HCT116 (cell line): ENCODE data around the gene IRF9. TPM values are rescaled to one million over a fixed set of nuclear protein-coding genes. Genes with fewer than 3 reads are reported as not detected.

ENCODE experiments used
- ATAC-seq: fragments of 200-7000 bp; cut with Tn5 transposase; 2 replicates; pipeline ENCODE4 v1.9.1; 2020; ENCODE audit warnings: mild to moderate bottlenecking, moderate library complexity
- BruUV-seq: library from RNA; stranded (reverse); fragments of 400-500 nt; replicated peaks from 2 replicates; lab custom pipeline; 2021; lab: Mats Ljungman, UMichigan
- CTCF ChIA-PET: fragments of 300-600 bp; sonication (Branson Sonifier 250); formaldehyde crosslinking; loops from one replicate; lab custom pipeline; 2021; ENCODE audit warnings: antibody characterized with exemption; lab: Charles Lee
- POLR2A ChIA-PET: fragments of 300-600, 350-600 bp; sonication (Branson Sonifier 250); formaldehyde crosslinking; loops from one replicate; lab custom pipeline; 2021; ENCODE audit warnings: antibody characterized with exemption; lab: Charles Lee
- RAD21 ChIA-PET, 2 experiments: fragments of 300-600 bp; sonication (Branson Sonifier 250); formaldehyde crosslinking; loops; one replicate each; lab custom pipeline; 2023; ENCODE audit warnings: low total read pairs in 2 of 2; ENCODE audit not compliant: uncharacterized antibody in 2 of 2, unreplicated experiment in 2 of 2, low non-redundant PET in 1 of 2; lab: Charles Lee
- DNase-seq: peaks from one replicate; pipeline ENCODE4 v3.0.0-alpha.2; 2010; ENCODE audit warnings: low read depth, low spot score
- H2AFZ ChIP-seq: fragments of 200-600 bp; shearing (Covaris generic), sonication (generic); 2 replicates; pipeline ENCODE4 v1.6.1; 2017; ENCODE audit warnings: low read depth, mixed run types, mixed read lengths, antibody characterized with exemption, low read length; ENCODE audit not compliant: poor library complexity, severe bottlenecking
- H3K27ac ChIP-seq: 2 replicates; pipeline ENCODE4 v1.5.1; 2012; ENCODE audit warnings: low read depth, low read length
- H3K27me3 ChIP-seq: fragments of 200-600 bp; sonication (generic); 2 replicates; pipeline ENCODE4 v1.6.1; 2016; ENCODE audit warnings: mixed run types, low read length, mixed read lengths; ENCODE audit not compliant: insufficient read depth
- H3K36me3 ChIP-seq, 2 experiments: fragments of 200-500 bp in 1 of 2; fragments of 200-600 bp in 1 of 2; sonication (Bioruptor generic) in 1 of 2; sonication (generic) in 1 of 2; 2 replicates each; pipeline versions ENCODE4 v1.5.1 to v1.6.1; 2014 to 2016; ENCODE audit warnings: low read length in 2 of 2, inconsistent platforms in 1 of 2, mixed read lengths in 1 of 2, mixed run types in 1 of 2; ENCODE audit not compliant: insufficient read depth in 2 of 2, control insufficient read depth in 1 of 2
- H3K4me1 ChIP-seq, 2 experiments: fragments of 200-600 bp in 1 of 2; sonication (generic) in 1 of 2; 2 replicates each; pipeline versions ENCODE4 v1.5.1 to v1.6.1; 2012 to 2017; ENCODE audit warnings: low read length in 2 of 2, inconsistent platforms in 1 of 2, mild to moderate bottlenecking in 1 of 2, mixed read lengths in 1 of 2, mixed run types in 1 of 2, moderate library complexity in 1 of 2; ENCODE audit not compliant: insufficient read depth in 2 of 2, control insufficient read depth in 1 of 2
- H3K4me2 ChIP-seq: fragments of 200-600 bp; sonication (generic); 2 replicates; pipeline ENCODE4 v1.6.1; 2017; ENCODE audit warnings: mixed run types, low read length, mixed read lengths
- H3K4me3 ChIP-seq, 2 experiments: fragments of 200-600 bp in 1 of 2; sonication (generic) in 1 of 2; replicated peaks in 1 of 2; 2 replicates each; pipeline ENCODE4 v1.5.1; 2011 to 2016; ENCODE audit warnings: low read length in 2 of 2, control low read depth in 1 of 2, low read depth in 1 of 2, mild to moderate bottlenecking in 1 of 2, mixed read lengths in 1 of 2, mixed run types in 1 of 2
- H3K79me2 ChIP-seq: fragments of 200-600 bp; sonication (generic); 2 replicates; pipeline ENCODE4 v1.6.1; 2017; ENCODE audit warnings: mild to moderate bottlenecking, mixed run types, low read length, moderate library complexity, mixed read lengths; ENCODE audit not compliant: insufficient read depth
- H3K9ac ChIP-seq: fragments of 200-600 bp; sonication (generic); 2 replicates; pipeline ENCODE4 v1.6.1; 2016; ENCODE audit warnings: low read length, mixed read lengths
- H3K9me2 ChIP-seq: fragments of 200-600 bp; sonication (generic), shearing (Covaris generic); 2 replicates; pipeline ENCODE4 v1.6.1; 2017; ENCODE audit warnings: mixed run types, mild to moderate bottlenecking, moderate library complexity; ENCODE audit not compliant: insufficient read depth
- H3K9me3 ChIP-seq, 2 experiments: fragments of 200-500 bp in 1 of 2; fragments of 200-600 bp in 1 of 2; sonication (Bioruptor generic) in 1 of 2; sonication (generic) in 1 of 2; 2 replicates each; pipeline ENCODE4 v1.6.1; 2014 to 2017; ENCODE audit warnings: low read length in 2 of 2, mixed read lengths in 2 of 2, inconsistent platforms in 1 of 2, low read depth in 1 of 2, mild to moderate bottlenecking in 1 of 2, mixed run types in 1 of 2, moderate library complexity in 1 of 2; ENCODE audit not compliant: control insufficient read depth in 1 of 2, insufficient read depth in 1 of 2
- H4K20me1 ChIP-seq: fragments of 200-600 bp; sonication (generic), shearing (Covaris generic); 2 replicates; pipeline ENCODE4 v1.6.1; 2017; ENCODE audit warnings: mixed run types, mild to moderate bottlenecking, moderate library complexity; ENCODE audit not compliant: insufficient read depth
- CBX3 ChIP-seq: IDR thresholded peaks from 2 replicates; pipeline ENCODE4 v1.6.1; 2012; ENCODE audit warnings: low read depth
- EZH2 ChIP-seq: fragments of 200-600 bp; sonication (generic); IDR thresholded peaks from 2 replicates; pipeline ENCODE4 v1.6.1; 2017; ENCODE audit warnings: antibody characterized with exemption, mixed run types
- REST ChIP-seq: IDR thresholded peaks from 2 replicates; pipeline ENCODE4 v1.6.1; 2012; ENCODE audit warnings: low read depth
- SP1 ChIP-seq: IDR thresholded peaks from 2 replicates; pipeline ENCODE4 v1.6.1; 2012; ENCODE audit warnings: low read depth
- TCF7L2 ChIP-seq: IDR thresholded peaks from 2 replicates; pipeline ENCODE4 v1.7.0; 2011; ENCODE audit warnings: borderline replicate concordance, inconsistent platforms; ENCODE audit not compliant: insufficient read depth, insufficient read length; ENCODE audit errors: extremely low read depth
- YY1 ChIP-seq: IDR thresholded peaks from 2 replicates; pipeline ENCODE4 v1.6.1; 2011; ENCODE audit warnings: low read length, low read depth, moderate library complexity, mild to moderate bottlenecking; ENCODE audit not compliant: insufficient replicate concordance; ENCODE audit errors: extremely low read depth
- ZFX ChIP-seq: fragments of 450-650 bp; IDR thresholded peaks from 2 replicates; pipeline ENCODE4 v1.6.1; 2017
- intact Hi-C: fragments of 100-400 bp; cut with micrococcal nuclease; formaldehyde crosslinking; loops from 2 replicates; pipeline ENCODE4 v1.10.0; 2022
- total RNA-seq: library from RNA; stranded (reverse); gene quantifications from one replicate; pipeline ENCODE4 v1.2.1, GENCODE V29; 2021; ENCODE audit not compliant: unreplicated experiment
- TF ChIP-seq, protein P1 (sequence below), 3 experiments: fragments of 200-600 bp in 1 of 3; sonication (generic) in 1 of 3; IDR thresholded peaks in 2 of 3; conservative IDR thresholded peaks in 1 of 3; 2 replicates each; pipeline ENCODE4 v1.5.1; 2012 to 2017; ENCODE audit warnings: low read depth in 2 of 3, low read length in 2 of 3, antibody characterized with exemption in 1 of 3, borderline replicate concordance in 1 of 3, control low read depth in 1 of 3, mild to moderate bottlenecking in 1 of 3, mixed read lengths in 1 of 3, mixed run types in 1 of 3, moderate library complexity in 1 of 3; ENCODE audit not compliant: insufficient read depth in 1 of 3

Gene IRF9
- total RNA-seq, 1 experiment from 2014 or later = 21.7 TPM

GRCh38 chr14:24164518-24164991, 3.5 kb downstream of the IRF9 start:
- Histone ChIP-seq H3K27me3 (no peaks in the 10 kb centered on the region), H3K79me2 (no peaks in the 10 kb centered on the region), H3K9me3 (no peaks in the 10 kb centered on the region), H3K4me3 (no peak overlapping the region), H3K9ac (no peak overlapping the region), H3K4me1 (peaks cover 15 to 21% of the 10 kb centered on the region in 2 experiments), H3K27ac (no peak overlapping the region), H4K20me1 (no peaks in the 10 kb centered on the region), H2AFZ (no peak overlapping the region), H3K9me2 (no peaks in the 10 kb centered on the region), H3K36me3 (peaks cover 6 to 18% of the 10 kb centered on the region in 2 experiments; a peak in 3 of 4 replicates), H3K4me2 (no peak overlapping the region)
- ATAC-seq (no peak), DNase-seq (no peak)
- BruUV-seq = no TSS peak
- CTCF ChIA-PET = no interaction called here
- POLR2A ChIA-PET = interaction anchor here (1.1 kb wide), 1 partner anchor 18 kb away, joined by 3 read pairs; the partner anchor contains the start of gene PSME2
- TF ChIP-seq YY1 (no peak), EZH2 (no peak)
- intact Hi-C loops = no loop called here
- RAD21 ChIA-PET = no interaction called here

- Histone ChIP-seq H3K79me2 (no peaks in the 10 kb centered on the region), H3K4me2 (no peak overlapping the region), H3K4me1 (peaks cover 7 to 14% of the 10 kb centered on the region in 2 experiments), H3K9me2 (no peaks in the 10 kb centered on the region), H2AFZ (no peak overlapping the region), H3K36me3 (peaks cover 6 to 11% of the 10 kb centered on the region in 2 experiments; a peak in 3 of 4 replicates), H3K4me3 (no peak overlapping the region), H3K9me3 (no peaks in the 10 kb centered on the region), H3K27me3 (no peaks in the 10 kb centered on the region), H4K20me1 (no peaks in the 10 kb centered on the region), H3K27ac (no peak overlapping the region), H3K9ac (no peak overlapping the region)
- RAD21 ChIA-PET = no interaction called here
- DNase-seq (no peak), ATAC-seq (no peak)
- CTCF ChIA-PET = no interaction called here
- BruUV-seq = no TSS peak
- POLR2A ChIA-PET = no interaction called here
- TF ChIP-seq ZFX (no peak), TCF7L2 (no peak), SP1 (no peak), CBX3 (no peak), REST (no peak)
- TF ChIP-seq, protein P1, sequence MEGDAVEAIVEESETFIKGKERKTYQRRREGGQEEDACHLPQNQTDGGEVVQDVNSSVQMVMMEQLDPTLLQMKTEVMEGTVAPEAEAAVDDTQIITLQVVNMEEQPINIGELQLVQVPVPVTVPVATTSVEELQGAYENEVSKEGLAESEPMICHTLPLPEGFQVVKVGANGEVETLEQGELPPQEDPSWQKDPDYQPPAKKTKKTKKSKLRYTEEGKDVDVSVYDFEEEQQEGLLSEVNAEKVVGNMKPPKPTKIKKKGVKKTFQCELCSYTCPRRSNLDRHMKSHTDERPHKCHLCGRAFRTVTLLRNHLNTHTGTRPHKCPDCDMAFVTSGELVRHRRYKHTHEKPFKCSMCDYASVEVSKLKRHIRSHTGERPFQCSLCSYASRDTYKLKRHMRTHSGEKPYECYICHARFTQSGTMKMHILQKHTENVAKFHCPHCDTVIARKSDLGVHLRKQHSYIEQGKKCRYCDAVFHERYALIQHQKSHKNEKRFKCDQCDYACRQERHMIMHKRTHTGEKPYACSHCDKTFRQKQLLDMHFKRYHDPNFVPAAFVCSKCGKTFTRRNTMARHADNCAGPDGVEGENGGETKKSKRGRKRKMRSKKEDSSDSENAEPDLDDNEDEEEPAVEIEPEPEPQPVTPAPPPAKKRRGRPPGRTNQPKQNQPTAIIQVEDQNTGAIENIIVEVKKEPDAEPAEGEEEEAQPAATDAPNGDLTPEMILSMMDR (IDR thresholded peaks at IDR 0.05 in 2 of 3, conservative IDR thresholded peaks at IDR 0.05 in 1 of 3; ENCODE audit: borderline replicate concordance in 1 of 3, insufficient read depth in 1 of 3, low read depth in 2 of 3, low read length in 2 of 3) = no peak
- intact Hi-C loops = no loop called here
Measured at GRCh38 chr14:24165785-24166184, 4.7 kb downstream of the IRF9 start.
